GM19397 (cell line): ENCODE results near the gene MAN1B1.
A peak's percentile ranks its signal among the peaks of the same experiment; 100 is the strongest.

Source experiments
- ATAC-seq: cut with Tn5 transposase; IDR thresholded peaks from one replicate; pipeline ENCODE4 v1.9.1; 2021; ENCODE audit warnings: mild to moderate bottlenecking, moderate library complexity; ENCODE audit not compliant: unreplicated experiment

Gene MAN1B1

GRCh38 chr9:137141050-137141810, 54.4 kb downstream of the MAN1B1 start:
- ATAC-seq: no peak

GRCh38 chr9:137141976-137142936, 55.5 kb downstream of the MAN1B1 start:
- no peak for ATAC-seq

- no peak for ATAC-seq
These were observed 56.7 kb downstream of the MAN1B1 start for GRCh38 chr9:137143459-137143858.

- no peak for ATAC-seq
These were observed 59.1 kb downstream of the MAN1B1 start for GRCh38 chr9:137145731-137146526.

- ATAC-seq: no peak
These were observed 59.7 kb downstream of the MAN1B1 start for GRCh38 chr9:137146527-137146918.

GRCh38 chr9:137147091-137147792, 60.5 kb downstream of the MAN1B1 start:
- ATAC-seq: no peak

GRCh38 chr9:137147793-137148160, 61.0 kb downstream of the MAN1B1 start:
- ATAC-seq: no peak

- no peak for ATAC-seq
These were observed 61.5 kb downstream of the MAN1B1 start for GRCh38 chr9:137148242-137148641.

- no peak for ATAC-seq
These were observed 61.9 kb downstream of the MAN1B1 start for GRCh38 chr9:137148661-137149060.

- no peak for ATAC-seq
These were observed 62.6 kb downstream of the MAN1B1 start for GRCh38 chr9:137149363-137149762.

- ATAC-seq: no peak
These were observed 63.3 kb downstream of the MAN1B1 start for GRCh38 chr9:137149942-137150616.

GRCh38 chr9:137150617-137151457, 64.1 kb downstream of the MAN1B1 start:
- ATAC-seq: peak; percentile 40

- ATAC-seq: no peak
These were observed 66.1 kb downstream of the MAN1B1 start for GRCh38 chr9:137152844-137153405.

GRCh38 chr9:137156567-137157375, 70.0 kb downstream of the MAN1B1 start:
- no peak for ATAC-seq

- ATAC-seq: no peak
These were observed 71.0 kb downstream of the MAN1B1 start for GRCh38 chr9:137157618-137158415.

GRCh38 chr9:137158625-137159024, 71.8 kb downstream of the MAN1B1 start:
- no peak for ATAC-seq
